K562 (cell line): ENCODE data around the gene AJAP1. TPM values are rescaled to one million over a fixed set of nuclear protein-coding genes. Genes with fewer than 3 reads are reported as not detected.

Experiments
- ATAC-seq: fragments of 200-7000 bp; cut with Tn5 transposase; 3 replicates; pipeline ENCODE4 v1.9.1; 2020; ENCODE audit warnings: moderate library complexity
- BruUV-seq: library from RNA; stranded (reverse); fragments of 400-500 nt; replicated peaks from 2 replicates; lab custom pipeline; 2021; lab: Mats Ljungman, UMichigan
- CTCF ChIA-PET: fragments of 300-600 bp; formaldehyde crosslinking; extraction: SDS; loops from one replicate; lab custom pipeline; 2021; ENCODE audit warnings: low intra/inter-chr PET ratio; lab: Yijun Ruan, JAX
- POLR2A ChIA-PET: fragments of 300-600, 350-650 bp; sonication (Branson Sonifier 250); formaldehyde crosslinking; extraction: SDS; loops from one replicate; lab custom pipeline; 2021; ENCODE audit warnings: antibody characterized with exemption, inconsistent platforms; lab: Yijun Ruan, JAX
- DNase-seq, 4 experiments: peaks; one replicate each; pipeline versions ENCODE4 v3.0.0 to v3.0.0-alpha.2; 2011 to 2018; ENCODE audit warnings: low spot score in 3 of 4, mixed read lengths in 3 of 4; ENCODE audit errors: extremely low read depth in 1 of 4
- FAIRE-seq: peaks from 2 replicates; lab custom pipeline; 2011; peaks lifted over from hg19 to GRCh38; lab: Jason Lieb, UNC
- H2AFZ ChIP-seq: 2 replicates; pipeline ENCODE4 v1.6.0; 2011; ENCODE audit warnings: low read depth, low read length, control low read depth, inconsistent platforms
- H3K27ac ChIP-seq: fragments of 200-600 bp; 3 replicates; pipeline ENCODE4 v1.8.0; 2011; ENCODE audit warnings: low read depth, mild to moderate bottlenecking, control low read depth, inconsistent platforms, low read length, moderate library complexity, mixed read lengths; ENCODE audit errors: extremely low read depth
- H3K27me3 ChIP-seq, 2 experiments: fragments of 300-600 bp in 1 of 2; 2 replicates in 1 of 2; 3 replicates in 1 of 2; pipeline versions ENCODE4 v1.6.0 to v1.8.0; 2011; ENCODE audit warnings: inconsistent platforms in 2 of 2, low read length in 2 of 2, mild to moderate bottlenecking in 1 of 2, mixed read lengths in 1 of 2, moderate library complexity in 1 of 2; ENCODE audit not compliant: control insufficient read depth in 2 of 2, insufficient read depth in 2 of 2
- H3K36me3 ChIP-seq: fragments of 300-600 bp; 3 replicates; pipeline ENCODE4 v1.8.0; 2011; ENCODE audit warnings: mild to moderate bottlenecking, low read length, inconsistent platforms; ENCODE audit not compliant: control insufficient read depth, insufficient read depth
- H3K4me1 ChIP-seq, 2 experiments: fragments of 200-600 bp in 1 of 2; replicated peaks in 1 of 2; 2 replicates in 1 of 2; 3 replicates in 1 of 2; pipeline versions ENCODE4 v1.5.1 to v1.8.0; 2011; ENCODE audit warnings: inconsistent platforms in 2 of 2, low read length in 2 of 2, mild to moderate bottlenecking in 1 of 2, mixed read lengths in 1 of 2, moderate library complexity in 1 of 2; ENCODE audit not compliant: control insufficient read depth in 2 of 2, insufficient read depth in 2 of 2
- H3K4me2 ChIP-seq: 2 replicates; pipeline ENCODE4 v1.6.1; 2011; ENCODE audit warnings: low read length, control low read depth, inconsistent platforms, mixed read lengths; ENCODE audit not compliant: insufficient read depth
- H3K4me3 ChIP-seq: fragments of 200-600 bp; sonication (generic), shearing (Covaris generic); 2 replicates; pipeline ENCODE4 v1.5.1; 2016; ENCODE audit warnings: control low read depth, inconsistent platforms
- H3K79me2 ChIP-seq: fragments of 200-600 bp; 3 replicates; pipeline ENCODE4 v1.8.0; 2011; ENCODE audit warnings: low read length, inconsistent platforms; ENCODE audit not compliant: control insufficient read depth, insufficient read depth
- H3K9ac ChIP-seq, 2 experiments: 2 replicates each; pipeline versions ENCODE4 v1.6.0 to v1.6.1; 2011; ENCODE audit warnings: low read depth in 2 of 2, low read length in 2 of 2, control low read depth in 1 of 2, inconsistent platforms in 1 of 2, mild to moderate bottlenecking in 1 of 2, mixed read lengths in 1 of 2; ENCODE audit not compliant: insufficient read depth in 1 of 2
- H3K9me1 ChIP-seq: one replicate; pipeline ENCODE4 v1.6.0; 2011; ENCODE audit warnings: inconsistent platforms, mild to moderate bottlenecking, low read length, moderate library complexity; ENCODE audit not compliant: control insufficient read depth, insufficient read depth
- H3K9me3 ChIP-seq: replicated peaks from 2 replicates; pipeline ENCODE4 v1.5.1; 2011; ENCODE audit warnings: low read depth, low read length, inconsistent platforms; ENCODE audit not compliant: control insufficient read depth, insufficient read depth
- H4K20me1 ChIP-seq: replicated peaks from 2 replicates; pipeline ENCODE4 v1.6.1; 2011; ENCODE audit warnings: low read length, inconsistent platforms, mixed read lengths; ENCODE audit not compliant: control insufficient read depth, insufficient read depth
- HCFC1 ChIP-seq: IDR thresholded peaks from 2 replicates; pipeline ENCODE4 v1.6.1; 2012; ENCODE audit warnings: low read depth, low read length, improper control_type of control experiment
- ID3 ChIP-seq, 2 experiments: fragments of 250-450 bp in 1 of 2; fragments of 450-650 bp in 1 of 2; sonication (Bioruptor Pico) in 1 of 2; IDR thresholded peaks; 2 replicates each; pipeline versions ENCODE4 v1.6.1 to v1.8.0; 2016 to 2021; ENCODE audit warnings: mild to moderate bottlenecking in 2 of 2, moderate library complexity in 2 of 2, missing compliant biosample characterization in 1 of 2, missing genetic modification characterization in 1 of 2
- NFATC3 ChIP-seq: fragments of 450-650 bp; IDR thresholded peaks from 2 replicates; pipeline ENCODE4 v1.6.1; 2017; ENCODE audit warnings: mild to moderate bottlenecking
- WGBS: fragments of 100-300 bp; shearing (Covaris generic); methylation state at CpG from one replicate; pipeline ENCODE4 v1.1.6; 2016; ENCODE audit warnings: low coverage, mixed read lengths; ENCODE audit not compliant: insufficient coverage; ENCODE audit errors: missing lambda C conversion rate; 5-methylcytosine and 5-hydroxymethylcytosine counted together
- in situ Hi-C: fragments of 300-500 bp; cut with MboI; formaldehyde crosslinking; loops from 4 replicates; pipeline ENCODE4 v1.15.0; 2018; ENCODE audit warnings: inconsistent platforms, mixed read lengths
- intact Hi-C: fragments of 100-400 bp; cut with micrococcal nuclease; formaldehyde crosslinking; loops from 2 replicates; pipeline ENCODE4 v1.14.2; 2022
- polyA plus RNA-seq, 8 experiments: library from polyadenylated mRNA; depleted of rRNA in 4 of 8; stranded (reverse) in 5 of 8; unstranded in 3 of 8; fragments of >200 nt; fragmentation: Nextera tagmentation in 2 of 8; fragmentation: Illumina TruSeq in 1 of 8; extraction: Ambion mirVana in 2 of 8; extraction: Trizol in 1 of 8; gene quantifications; 2 replicates each; pipeline versions ENCODE4 v1.2.1 to v1.2.3, GENCODE V29; 2011 to 2014; ENCODE audit warnings: inconsistent platforms in 1 of 8, missing spikeins in 1 of 8
- total RNA-seq, 7 experiments: library from RNA; depleted of rRNA in 6 of 7; stranded (reverse); fragments of >200 nt in 6 of 7; fragmentation: Illumina TruSeq in 2 of 7; extraction: Trizol in 2 of 7; gene quantifications; 2 replicates each; pipeline versions ENCODE4 v1.2.1 to v1.2.3, GENCODE V29; 2011 to 2021; ENCODE audit warnings: low replicate concordance in 1 of 7
- TF ChIP-seq, protein P1 (sequence below): sonication (generic); formaldehyde crosslinking; IDR thresholded peaks from 2 replicates; pipeline ENCODE4 v1.8.0; 2023; ENCODE audit warnings: missing genetic modification reagents, mild to moderate bottlenecking, borderline replicate concordance

Gene AJAP1
- total and polyA plus RNA-seq, 9 of the 15 experiments (the other 6 are each of a cell fraction or from before 2014, with no cell fraction given) = not detected

DNA sequence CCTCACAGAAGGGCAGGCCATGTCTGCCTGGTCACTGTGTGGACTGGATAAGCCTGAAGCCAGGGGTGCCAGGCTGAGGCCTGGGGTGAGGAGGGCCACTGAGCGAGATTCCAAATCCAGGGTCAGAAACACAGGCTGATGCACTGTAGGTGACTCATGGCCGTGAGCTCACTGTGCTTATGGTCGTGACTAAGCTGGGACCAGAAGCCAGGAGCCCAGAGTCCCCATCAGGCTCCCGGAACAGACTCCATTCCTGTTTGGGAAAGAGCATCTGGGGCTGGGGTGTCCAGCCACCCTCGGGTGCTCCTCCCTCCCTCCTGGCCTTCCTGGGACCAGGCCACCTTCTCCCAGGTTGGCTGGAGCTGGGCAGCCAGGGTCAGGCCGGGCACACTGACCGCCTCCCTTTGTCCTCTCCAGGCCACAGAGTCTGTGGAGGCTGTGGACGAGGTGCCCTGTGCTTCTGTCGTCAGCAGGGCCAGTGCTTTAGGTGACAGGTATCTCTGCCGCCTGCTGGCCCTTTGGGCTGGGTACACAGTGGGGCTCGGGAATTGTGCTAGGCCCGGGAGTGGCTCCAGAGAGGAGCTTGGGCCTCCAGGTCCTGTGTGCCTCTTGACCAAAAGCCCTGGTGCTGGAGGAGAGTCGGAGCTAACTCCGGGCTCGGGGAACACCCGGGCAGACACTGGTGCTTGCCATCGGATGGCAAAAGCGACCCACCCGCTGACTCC lies 36.7 kb downstream of the AJAP1 start:
- H4K20me1 ChIP-seq = peaks cover 8% of the 10 kb centered on the region; the same call in 1 of the 2 replicates
- intact Hi-C loops (no loop called here), in situ Hi-C loops (no loop called here)
- H3K4me2 ChIP-seq = no peak overlapping the region
- H3K27me3 ChIP-seq = peaks cover 0 to 19% of the 10 kb centered on the region in 2 experiments; a peak in 2 of 5 replicates
- ChIA-PET POLR2A (no interaction called here), CTCF (no interaction called here)
- no TSS peak for BruUV-seq
- FAIRE-seq (no peak), DNase-seq (no peak), ATAC-seq (no peak; the same call in 2 of the 3 replicates)
- no peaks in the 10 kb centered on the region for H3K79me2 ChIP-seq
- WGBS = 1% methylated on average over 17 of the region's 19 CpGs
- TF ChIP-seq ID3 (CRISPR knock-in tag; IDR thresholded peaks at IDR 0.05) (no peak), ID3 (tag; IDR thresholded peaks at IDR 0.05) (no peak), NFATC3 (no peak), HCFC1 (no peak)
- TF ChIP-seq, protein P1, sequence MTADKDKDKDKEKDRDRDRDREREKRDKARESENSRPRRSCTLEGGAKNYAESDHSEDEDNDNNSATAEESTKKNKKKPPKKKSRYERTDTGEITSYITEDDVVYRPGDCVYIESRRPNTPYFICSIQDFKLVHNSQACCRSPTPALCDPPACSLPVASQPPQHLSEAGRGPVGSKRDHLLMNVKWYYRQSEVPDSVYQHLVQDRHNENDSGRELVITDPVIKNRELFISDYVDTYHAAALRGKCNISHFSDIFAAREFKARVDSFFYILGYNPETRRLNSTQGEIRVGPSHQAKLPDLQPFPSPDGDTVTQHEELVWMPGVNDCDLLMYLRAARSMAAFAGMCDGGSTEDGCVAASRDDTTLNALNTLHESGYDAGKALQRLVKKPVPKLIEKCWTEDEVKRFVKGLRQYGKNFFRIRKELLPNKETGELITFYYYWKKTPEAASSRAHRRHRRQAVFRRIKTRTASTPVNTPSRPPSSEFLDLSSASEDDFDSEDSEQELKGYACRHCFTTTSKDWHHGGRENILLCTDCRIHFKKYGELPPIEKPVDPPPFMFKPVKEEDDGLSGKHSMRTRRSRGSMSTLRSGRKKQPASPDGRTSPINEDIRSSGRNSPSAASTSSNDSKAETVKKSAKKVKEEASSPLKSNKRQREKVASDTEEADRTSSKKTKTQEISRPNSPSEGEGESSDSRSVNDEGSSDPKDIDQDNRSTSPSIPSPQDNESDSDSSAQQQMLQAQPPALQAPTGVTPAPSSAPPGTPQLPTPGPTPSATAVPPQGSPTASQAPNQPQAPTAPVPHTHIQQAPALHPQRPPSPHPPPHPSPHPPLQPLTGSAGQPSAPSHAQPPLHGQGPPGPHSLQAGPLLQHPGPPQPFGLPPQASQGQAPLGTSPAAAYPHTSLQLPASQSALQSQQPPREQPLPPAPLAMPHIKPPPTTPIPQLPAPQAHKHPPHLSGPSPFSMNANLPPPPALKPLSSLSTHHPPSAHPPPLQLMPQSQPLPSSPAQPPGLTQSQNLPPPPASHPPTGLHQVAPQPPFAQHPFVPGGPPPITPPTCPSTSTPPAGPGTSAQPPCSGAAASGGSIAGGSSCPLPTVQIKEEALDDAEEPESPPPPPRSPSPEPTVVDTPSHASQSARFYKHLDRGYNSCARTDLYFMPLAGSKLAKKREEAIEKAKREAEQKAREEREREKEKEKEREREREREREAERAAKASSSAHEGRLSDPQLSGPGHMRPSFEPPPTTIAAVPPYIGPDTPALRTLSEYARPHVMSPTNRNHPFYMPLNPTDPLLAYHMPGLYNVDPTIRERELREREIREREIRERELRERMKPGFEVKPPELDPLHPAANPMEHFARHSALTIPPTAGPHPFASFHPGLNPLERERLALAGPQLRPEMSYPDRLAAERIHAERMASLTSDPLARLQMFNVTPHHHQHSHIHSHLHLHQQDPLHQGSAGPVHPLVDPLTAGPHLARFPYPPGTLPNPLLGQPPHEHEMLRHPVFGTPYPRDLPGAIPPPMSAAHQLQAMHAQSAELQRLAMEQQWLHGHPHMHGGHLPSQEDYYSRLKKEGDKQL = no peak
- no peaks in the 10 kb centered on the region for H3K9me3 ChIP-seq
- H3K4me3 ChIP-seq = no peak overlapping the region
- H3K4me1 ChIP-seq = no peaks in the 10 kb centered on the region
- H3K9me1 ChIP-seq = no peaks in the 10 kb centered on the region
- no peaks in the 10 kb centered on the region for H3K36me3 ChIP-seq
- no peak overlapping the region for H2AFZ ChIP-seq
- no peak overlapping the region for H3K27ac ChIP-seq
- peak overlapping the region in 1 of 2 experiments; percentile 35; a peak in 1 of 4 replicates for H3K9ac ChIP-seq
